SJSA1 (cell line): ENCODE measurements around the gene SRP54. TPM values are rescaled to one million over a fixed set of nuclear protein-coding genes. Genes with fewer than 3 reads are reported as not detected.

Source experiments
- DNase-seq, 2 experiments: peaks; one replicate each; pipeline ENCODE4 v3.0.0-alpha.2; 2015 to 2020; ENCODE audit warnings: low spot score in 2 of 2, low read depth in 1 of 2
- H3K27ac ChIP-seq: fragments of 250-450 bp; sonication (Bioruptor Pico); 2 replicates; pipeline ENCODE4 v1.5.1; 2020; ENCODE audit warnings: mild to moderate bottlenecking, moderate library complexity
- H3K27me3 ChIP-seq: fragments of 250-450 bp; sonication (Bioruptor Pico); replicated peaks from 2 replicates; pipeline ENCODE4 v1.5.1; 2020; ENCODE audit warnings: mild to moderate bottlenecking, moderate library complexity
- H3K36me3 ChIP-seq: fragments of 250-450 bp; sonication (Bioruptor Pico); 2 replicates; pipeline ENCODE4 v1.5.1; 2020; ENCODE audit warnings: mild to moderate bottlenecking
- H3K4me1 ChIP-seq: fragments of 250-450 bp; sonication (Bioruptor Pico); replicated peaks from 2 replicates; pipeline ENCODE4 v1.6.1; 2021; ENCODE audit warnings: mild to moderate bottlenecking
- H3K4me3 ChIP-seq: fragments of 250-450 bp; sonication (Bioruptor Pico); 2 replicates; pipeline ENCODE4 v1.5.1; 2020; ENCODE audit warnings: mild to moderate bottlenecking
- H3K9me3 ChIP-seq: fragments of 250-450 bp; sonication (Bioruptor Pico); replicated peaks from 2 replicates; pipeline ENCODE4 v1.5.1; 2020; ENCODE audit warnings: mild to moderate bottlenecking
- total RNA-seq: library from RNA; depleted of rRNA; stranded (reverse); fragments of >200 nt; shearing (Covaris generic); gene quantifications from 2 replicates; pipeline ENCODE4 v1.2.3, GENCODE V29; 2014

Gene SRP54
- total RNA-seq, 1 experiment from 2014 or later, result 88.6 TPM

DNA sequence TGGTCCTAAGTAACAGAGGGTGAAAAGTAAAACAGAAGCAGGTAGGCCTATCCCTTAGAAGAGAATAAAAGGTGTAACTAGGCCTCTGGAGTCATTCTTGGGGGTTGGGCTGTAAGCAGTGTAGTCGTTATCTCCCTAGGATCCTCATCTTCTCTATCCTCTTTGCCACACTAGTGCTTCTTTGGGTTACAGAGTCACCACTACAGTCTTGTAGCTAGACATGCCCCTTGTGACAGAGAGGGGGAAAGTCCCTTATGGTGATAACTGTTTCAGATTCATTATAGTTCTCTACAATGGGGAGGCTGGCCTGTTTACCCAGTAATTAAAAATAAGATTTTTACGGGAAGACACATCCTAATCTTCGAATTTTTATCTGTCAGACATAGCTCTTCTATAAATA is 16.4 kb upstream of the SRP54 start:
- Histone ChIP-seq H3K9me3 (no peaks in the 10 kb centered on the region), H3K36me3 (no peaks in the 10 kb centered on the region; the same call in 1 of the 2 replicates), H3K4me3 (no peak overlapping the region), H3K4me1 (peaks cover 2% of the 10 kb centered on the region), H3K27me3 (no peaks in the 10 kb centered on the region), H3K27ac (no peak overlapping the region)
- DNase-seq, result no peak

GRCh38 chr14:34970665-34971064 is 12.1 kb upstream of the SRP54 start:
- no peaks in the 10 kb centered on the region; the same call in 1 of the 2 replicates for H3K36me3 ChIP-seq
- no peak for DNase-seq

DNA sequence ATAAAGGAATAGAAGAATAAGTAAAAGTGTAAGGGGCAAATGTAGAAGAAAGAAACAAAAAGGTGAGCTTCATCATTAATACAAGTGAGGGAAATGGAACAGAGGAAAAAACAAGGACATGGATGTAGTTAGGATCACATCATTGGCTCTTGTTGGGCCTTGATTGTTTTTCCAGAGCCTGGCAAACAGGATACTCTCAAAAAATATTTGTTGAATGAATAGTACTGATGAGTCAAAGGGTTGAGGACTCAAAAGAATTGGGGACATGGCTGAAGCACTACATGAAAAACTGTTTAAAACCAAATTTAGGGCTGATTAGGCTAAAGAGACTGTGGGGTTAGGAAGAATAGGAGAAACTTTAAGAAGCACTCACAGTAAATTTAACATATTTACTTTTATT is 11.4 kb upstream of the SRP54 start:
- no peaks in the 10 kb centered on the region for H3K27me3 ChIP-seq
- no peaks in the 10 kb centered on the region; the same call in 1 of the 2 replicates for H3K36me3 ChIP-seq
- H3K4me3 ChIP-seq, result no peak overlapping the region
- H3K9me3 ChIP-seq, result no peaks in the 10 kb centered on the region
- no peak overlapping the region for H3K27ac ChIP-seq
- H3K4me1 ChIP-seq, result peaks cover 7% of the 10 kb centered on the region
- peak in 1 of 2 experiments; percentile 1 for DNase-seq

More at GRCh38 chr14:34970665-34971064, 12.1 kb upstream of the SRP54 start:
- Histone ChIP-seq H3K4me1 (peaks cover 7% of the 10 kb centered on the region), H3K4me3 (no peak overlapping the region), H3K27me3 (no peaks in the 10 kb centered on the region), H3K9me3 (no peaks in the 10 kb centered on the region), H3K27ac (no peak overlapping the region)

GRCh38 chr14:34971801-34972200 is 11.0 kb upstream of the SRP54 start:
- peak in 1 of 2 experiments; percentile 2 for DNase-seq

DNA sequence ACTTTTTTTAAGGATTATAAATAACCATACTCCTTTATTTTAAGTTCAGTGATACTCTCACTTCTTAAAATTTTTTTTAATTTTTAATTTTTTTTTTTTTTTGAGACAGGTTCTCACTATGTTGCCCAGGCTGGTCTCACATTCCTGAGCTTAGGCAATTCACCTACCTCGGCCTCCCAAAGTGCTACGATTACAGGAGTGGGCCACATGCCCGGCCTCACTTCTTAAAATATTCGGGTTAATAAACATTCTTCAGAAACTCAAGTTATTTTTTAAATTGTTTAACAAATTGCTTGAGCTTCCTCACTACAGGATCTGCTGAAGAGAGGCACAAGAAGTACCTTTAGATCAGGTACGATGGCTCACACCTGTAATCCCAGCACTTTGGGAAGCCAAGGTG is 4.3 kb upstream of the SRP54 start:
- DNase-seq, result no peak
- no peaks in the 10 kb centered on the region for H3K36me3 ChIP-seq
- H3K4me1 ChIP-seq, result no peaks in the 10 kb centered on the region; the same call in 1 of the 2 replicates
- no peak overlapping the region for H3K4me3 ChIP-seq
- H3K27me3 ChIP-seq, result no peaks in the 10 kb centered on the region
- no peaks in the 10 kb centered on the region for H3K9me3 ChIP-seq
- H3K27ac ChIP-seq, result no peak overlapping the region

More at GRCh38 chr14:34971801-34972200, 11.0 kb upstream of the SRP54 start:
- Histone ChIP-seq H3K9me3 (no peaks in the 10 kb centered on the region), H3K4me1 (peaks cover 7% of the 10 kb centered on the region), H3K27me3 (no peaks in the 10 kb centered on the region), H3K27ac (no peak overlapping the region), H3K4me3 (no peak overlapping the region), H3K36me3 (no peaks in the 10 kb centered on the region; the same call in 1 of the 2 replicates)

DNA sequence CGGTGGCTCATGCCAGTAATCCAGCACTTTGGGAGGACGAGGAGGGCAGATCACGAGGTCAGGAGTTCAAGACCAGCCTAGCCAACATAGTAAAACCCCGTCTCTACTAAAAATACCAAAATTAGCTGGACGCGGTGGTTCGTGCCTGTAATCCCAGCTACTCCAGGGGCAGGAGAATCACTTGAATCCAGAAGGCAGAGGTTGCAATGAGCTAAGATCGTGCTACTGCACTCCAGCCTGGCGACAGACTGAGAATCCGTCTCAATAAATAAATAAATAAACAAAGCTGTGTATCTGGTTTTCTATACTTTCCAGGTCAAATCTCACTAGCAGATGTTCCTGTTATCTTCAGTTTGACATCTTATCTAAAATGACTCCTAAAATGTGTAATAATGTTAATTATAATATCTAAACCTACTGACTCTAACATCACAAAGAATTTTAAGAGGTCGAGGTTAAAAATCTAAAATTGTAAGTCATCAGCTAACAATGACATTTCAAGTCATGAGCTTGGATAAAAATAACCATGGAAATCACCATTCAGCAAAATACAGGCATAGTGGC is 2.4 kb upstream of the SRP54 start:
- no peaks in the 10 kb centered on the region for H3K36me3 ChIP-seq
- H3K9me3 ChIP-seq, result no peaks in the 10 kb centered on the region
- H3K4me1 ChIP-seq, result peaks cover 6% of the 10 kb centered on the region
- peak overlapping the region; percentile 51 for H3K4me3 ChIP-seq
- no peaks in the 10 kb centered on the region for H3K27me3 ChIP-seq
- no peak for DNase-seq
- H3K27ac ChIP-seq, result no peak overlapping the region

- Histone ChIP-seq H3K4me3 (peak overlapping the region; percentile 51), H3K9me3 (no peaks in the 10 kb centered on the region), H3K27me3 (no peaks in the 10 kb centered on the region), H3K36me3 (no peaks in the 10 kb centered on the region), H3K4me1 (peaks cover 6% of the 10 kb centered on the region), H3K27ac (peak overlapping the region; percentile 79)
- DNase-seq, result peak in 1 of 2 experiments; percentile 53
These were observed 910 bp upstream of the SRP54 start for GRCh38 chr14:34981743-34982420.

- Histone ChIP-seq H3K4me3 (peak overlapping the region; percentile 51), H3K36me3 (no peaks in the 10 kb centered on the region), H3K27ac (peak overlapping the region; percentile 79), H3K27me3 (no peaks in the 10 kb centered on the region), H3K9me3 (no peaks in the 10 kb centered on the region), H3K4me1 (peaks cover 6% of the 10 kb centered on the region)
- DNase-seq, result no peak
These were observed 462 bp downstream of the SRP54 start for GRCh38 chr14:34983148-34983760.

- Histone ChIP-seq H3K9me3 (no peaks in the 10 kb centered on the region), H3K36me3 (no peaks in the 10 kb centered on the region), H3K27ac (no peak overlapping the region), H3K4me1 (peaks cover 6% of the 10 kb centered on the region), H3K4me3 (peak overlapping the region; percentile 51), H3K27me3 (no peaks in the 10 kb centered on the region)
- no peak for DNase-seq
These were observed 994 bp downstream of the SRP54 start for GRCh38 chr14:34983786-34984185.

GRCh38 chr14:34985740-34986139 is 2.9 kb downstream of the SRP54 start:
- H3K4me1 ChIP-seq, result peaks cover 6% of the 10 kb centered on the region
- H3K27ac ChIP-seq, result no peak overlapping the region
- no peak for DNase-seq
- H3K4me3 ChIP-seq, result no peak overlapping the region
- H3K36me3 ChIP-seq, result no peaks in the 10 kb centered on the region
- no peaks in the 10 kb centered on the region for H3K9me3 ChIP-seq
- no peaks in the 10 kb centered on the region for H3K27me3 ChIP-seq

DNA sequence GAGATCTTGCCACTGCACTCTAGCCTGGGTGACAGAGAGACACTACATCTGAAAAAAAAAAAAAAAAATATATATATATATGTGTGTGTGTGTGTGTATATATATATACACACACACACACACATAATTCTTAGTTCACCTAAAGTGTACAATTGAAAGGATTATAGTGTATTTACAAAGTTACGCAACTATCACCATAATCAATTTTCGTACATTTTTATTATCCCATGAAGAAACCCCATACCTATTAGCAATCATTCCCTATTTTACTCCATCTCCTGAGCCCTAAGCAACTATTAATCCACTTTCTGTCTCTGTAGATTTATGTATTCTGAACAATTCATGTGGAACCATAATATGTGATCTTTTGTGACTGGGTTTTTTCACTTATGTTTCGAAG is 4.4 kb downstream of the SRP54 start:
- DNase-seq, result no peak
- Histone ChIP-seq H3K27me3 (no peaks in the 10 kb centered on the region), H3K4me1 (peaks cover 6% of the 10 kb centered on the region)

DNA sequence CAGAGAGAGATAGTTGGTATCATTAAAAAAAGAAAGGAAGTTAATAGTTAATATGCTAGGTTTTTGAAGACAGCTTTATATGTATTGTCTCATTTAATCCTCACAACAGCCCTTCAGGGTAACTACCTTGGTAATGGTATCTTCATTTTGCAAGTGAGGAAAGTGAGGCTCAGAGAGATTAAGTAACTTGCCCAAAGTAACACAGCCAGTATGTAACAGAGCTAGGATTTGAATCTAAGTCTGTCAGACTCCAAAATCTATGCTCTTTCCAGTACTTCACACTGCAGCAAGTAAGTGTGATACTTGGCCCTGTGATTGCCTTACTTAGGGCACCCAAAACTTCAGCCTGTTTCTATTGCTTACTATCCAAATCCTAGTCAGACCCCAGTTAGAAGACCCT is 7.0 kb downstream of the SRP54 start:
- no peaks in the 10 kb centered on the region for H3K9me3 ChIP-seq
- H3K27ac ChIP-seq, result no peak overlapping the region
- DNase-seq, result no peak
- H3K27me3 ChIP-seq, result no peaks in the 10 kb centered on the region
- no peaks in the 10 kb centered on the region for H3K36me3 ChIP-seq
- no peaks in the 10 kb centered on the region for H3K4me1 ChIP-seq
- H3K4me3 ChIP-seq, result no peak overlapping the region

More for the DNA sequence above, 4.4 kb downstream of the SRP54 start:
- Histone ChIP-seq H3K4me3 (no peak overlapping the region), H3K27ac (no peak overlapping the region), H3K9me3 (no peaks in the 10 kb centered on the region), H3K36me3 (no peaks in the 10 kb centered on the region)

DNA sequence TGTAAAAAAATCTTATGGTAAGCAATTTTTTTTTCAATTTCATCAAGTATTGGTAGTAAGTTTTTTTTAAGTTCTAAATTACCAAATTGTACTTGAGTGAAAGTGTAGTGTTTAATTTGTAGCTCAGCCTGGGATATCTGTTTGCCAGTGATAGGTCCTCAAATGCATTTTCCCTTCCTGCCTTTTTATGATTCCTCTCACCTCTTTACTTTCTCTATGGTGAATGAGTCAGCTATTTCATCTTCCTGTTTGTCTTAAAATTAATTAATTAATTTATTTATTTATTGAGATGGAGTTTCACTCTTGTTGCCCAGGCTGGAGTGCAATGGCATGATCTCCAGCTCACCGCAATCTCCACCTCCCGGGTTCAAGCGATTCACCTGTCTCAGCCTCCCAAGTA is 10.6 kb downstream of the SRP54 start:
- Histone ChIP-seq H3K9me3 (no peaks in the 10 kb centered on the region), H3K4me3 (no peak overlapping the region), H3K27me3 (no peaks in the 10 kb centered on the region), H3K27ac (no peak overlapping the region), H3K36me3 (peaks cover 8% of the 10 kb centered on the region; the same call in 1 of the 2 replicates), H3K4me1 (no peaks in the 10 kb centered on the region)
- DNase-seq, result no peak

- Histone ChIP-seq H3K27ac (no peak overlapping the region), H3K36me3 (peaks cover 12% of the 10 kb centered on the region), H3K4me1 (no peaks in the 10 kb centered on the region), H3K27me3 (no peaks in the 10 kb centered on the region), H3K4me3 (no peak overlapping the region), H3K9me3 (no peaks in the 10 kb centered on the region)
- DNase-seq, result no peak
These were observed 11.9 kb downstream of the SRP54 start for GRCh38 chr14:34994668-34995067.
